Measurements from ENCODE around the gene ELMO2.
A peak's percentile ranks its signal among the peaks of the same experiment; 100 is the strongest.

ELMO2 gene

GRCh38 chr20:46350201-46350985 is 56.0 kb downstream of the ELMO2 start:
- peak in 1 of 5 donors; percentile 25 for DNase-seq

- no peak for DNase-seq
Observed at GRCh38 chr20:46349742-46350056, 56.7 kb downstream of the ELMO2 start.

GRCh38 chr20:46349035-46349741 is 57.2 kb downstream of the ELMO2 start:
- DNase-seq = peak in 4 of 5 donors; percentile 27 to 42 (median 36)

GRCh38 chr20:46347841-46348803 is 58.3 kb downstream of the ELMO2 start:
- DNase-seq = no peak

GRCh38 chr20:46346770-46347169 is 59.6 kb downstream of the ELMO2 start:
- DNase-seq = no peak

GRCh38 chr20:46344488-46345162 is 61.8 kb downstream of the ELMO2 start:
- DNase-seq = no peak

- DNase-seq = no peak
Observed at GRCh38 chr20:46343975-46344357, 62.4 kb downstream of the ELMO2 start.

GRCh38 chr20:46343348-46343974 is 63.0 kb downstream of the ELMO2 start:
- no peak for DNase-seq

GRCh38 chr20:46342451-46343347 is 63.7 kb downstream of the ELMO2 start:
- no peak for DNase-seq

GRCh38 chr20:46342010-46342378 is 64.4 kb downstream of the ELMO2 start:
- no peak for DNase-seq

- no peak for DNase-seq
Observed at GRCh38 chr20:46341074-46342009, 65.1 kb downstream of the ELMO2 start.

GRCh38 chr20:46339037-46339436 is 67.4 kb downstream of the ELMO2 start:
- DNase-seq = no peak

- no peak for DNase-seq
Observed at GRCh38 chr20:46336735-46337134, 69.7 kb downstream of the ELMO2 start.

- no peak for DNase-seq
Observed at GRCh38 chr20:46334303-46334904, 72.0 kb downstream of the ELMO2 start.

GRCh38 chr20:46333161-46333991 is 73.0 kb downstream of the ELMO2 start:
- DNase-seq = no peak

- DNase-seq = no peak
Observed at GRCh38 chr20:46332373-46333160, 73.8 kb downstream of the ELMO2 start.

- DNase-seq = no peak
Observed at GRCh38 chr20:46331611-46332361, 74.6 kb downstream of the ELMO2 start.

Data from T-helper 1 cell (primary cell).